K562 (cell line): ENCODE results near the gene CDK4. TPM values are rescaled to one million over a fixed set of nuclear protein-coding genes. Genes with fewer than 3 reads are reported as not detected.

Experiments
- ATAC-seq: fragments of 200-7000 bp; cut with Tn5 transposase; 3 replicates; pipeline ENCODE4 v1.9.1; 2020; ENCODE audit warnings: moderate library complexity
- BruUV-seq: library from RNA; stranded (reverse); fragments of 400-500 nt; replicated peaks from 2 replicates; lab custom pipeline; 2021; lab: Mats Ljungman, UMichigan
- CTCF ChIA-PET: fragments of 300-600 bp; formaldehyde crosslinking; extraction: SDS; loops from one replicate; lab custom pipeline; 2021; ENCODE audit warnings: low intra/inter-chr PET ratio; lab: Yijun Ruan, JAX
- POLR2A ChIA-PET: fragments of 300-600, 350-650 bp; sonication (Branson Sonifier 250); formaldehyde crosslinking; extraction: SDS; loops from one replicate; lab custom pipeline; 2021; ENCODE audit warnings: antibody characterized with exemption, inconsistent platforms; lab: Yijun Ruan, JAX
- DNase-seq, 4 experiments: peaks; one replicate each; pipeline versions ENCODE4 v3.0.0 to v3.0.0-alpha.2; 2011 to 2018; ENCODE audit warnings: low spot score in 3 of 4, mixed read lengths in 3 of 4; ENCODE audit errors: extremely low read depth in 1 of 4
- FAIRE-seq: peaks from 2 replicates; lab custom pipeline; 2011; peaks lifted over from hg19 to GRCh38; lab: Jason Lieb, UNC
- H2AFZ ChIP-seq: 2 replicates; pipeline ENCODE4 v1.6.0; 2011; ENCODE audit warnings: low read depth, low read length, control low read depth, inconsistent platforms
- H3K27ac ChIP-seq: fragments of 200-600 bp; 3 replicates; pipeline ENCODE4 v1.8.0; 2011; ENCODE audit warnings: low read depth, mild to moderate bottlenecking, control low read depth, inconsistent platforms, low read length, moderate library complexity, mixed read lengths; ENCODE audit errors: extremely low read depth
- H3K27me3 ChIP-seq, 2 experiments: fragments of 300-600 bp in 1 of 2; 2 replicates in 1 of 2; 3 replicates in 1 of 2; pipeline versions ENCODE4 v1.6.0 to v1.8.0; 2011; ENCODE audit warnings: inconsistent platforms in 2 of 2, low read length in 2 of 2, mild to moderate bottlenecking in 1 of 2, mixed read lengths in 1 of 2, moderate library complexity in 1 of 2; ENCODE audit not compliant: control insufficient read depth in 2 of 2, insufficient read depth in 2 of 2
- H3K36me3 ChIP-seq: fragments of 300-600 bp; 3 replicates; pipeline ENCODE4 v1.8.0; 2011; ENCODE audit warnings: mild to moderate bottlenecking, low read length, inconsistent platforms; ENCODE audit not compliant: control insufficient read depth, insufficient read depth
- H3K4me1 ChIP-seq, 2 experiments: fragments of 200-600 bp in 1 of 2; replicated peaks in 1 of 2; 2 replicates in 1 of 2; 3 replicates in 1 of 2; pipeline versions ENCODE4 v1.5.1 to v1.8.0; 2011; ENCODE audit warnings: inconsistent platforms in 2 of 2, low read length in 2 of 2, mild to moderate bottlenecking in 1 of 2, mixed read lengths in 1 of 2, moderate library complexity in 1 of 2; ENCODE audit not compliant: control insufficient read depth in 2 of 2, insufficient read depth in 2 of 2
- H3K4me2 ChIP-seq: 2 replicates; pipeline ENCODE4 v1.6.1; 2011; ENCODE audit warnings: low read length, control low read depth, inconsistent platforms, mixed read lengths; ENCODE audit not compliant: insufficient read depth
- H3K4me3 ChIP-seq: fragments of 200-600 bp; sonication (generic), shearing (Covaris generic); 2 replicates; pipeline ENCODE4 v1.5.1; 2016; ENCODE audit warnings: control low read depth, inconsistent platforms
- H3K79me2 ChIP-seq: fragments of 200-600 bp; 3 replicates; pipeline ENCODE4 v1.8.0; 2011; ENCODE audit warnings: low read length, inconsistent platforms; ENCODE audit not compliant: control insufficient read depth, insufficient read depth
- H3K9ac ChIP-seq, 2 experiments: 2 replicates each; pipeline versions ENCODE4 v1.6.0 to v1.6.1; 2011; ENCODE audit warnings: low read depth in 2 of 2, low read length in 2 of 2, control low read depth in 1 of 2, inconsistent platforms in 1 of 2, mild to moderate bottlenecking in 1 of 2, mixed read lengths in 1 of 2; ENCODE audit not compliant: insufficient read depth in 1 of 2
- H3K9me1 ChIP-seq: one replicate; pipeline ENCODE4 v1.6.0; 2011; ENCODE audit warnings: inconsistent platforms, mild to moderate bottlenecking, low read length, moderate library complexity; ENCODE audit not compliant: control insufficient read depth, insufficient read depth
- H3K9me3 ChIP-seq: replicated peaks from 2 replicates; pipeline ENCODE4 v1.5.1; 2011; ENCODE audit warnings: low read depth, low read length, inconsistent platforms; ENCODE audit not compliant: control insufficient read depth, insufficient read depth
- H4K20me1 ChIP-seq: replicated peaks from 2 replicates; pipeline ENCODE4 v1.6.1; 2011; ENCODE audit warnings: low read length, inconsistent platforms, mixed read lengths; ENCODE audit not compliant: control insufficient read depth, insufficient read depth
- CREB3 ChIP-seq: fragments of 450-650 bp; conservative IDR thresholded peaks from 2 replicates; pipeline ENCODE4 v1.6.1; 2016; ENCODE audit warnings: missing genetic modification characterization, low read depth, mild to moderate bottlenecking, missing compliant biosample characterization, moderate library complexity
- GABPA ChIP-seq: fragments of 200-800 bp; sonication (Bioruptor generic); conservative IDR thresholded peaks from 2 replicates; pipeline ENCODE4 v1.6.1; 2016; ENCODE audit warnings: low read depth, missing genetic modification characterization, missing compliant biosample characterization
- MCM5 ChIP-seq: fragments of 450-650 bp; IDR thresholded peaks from 2 replicates; pipeline ENCODE4 v1.6.1; 2016; ENCODE audit warnings: low read depth
- PHTF2 ChIP-seq: fragments of 250-450 bp; sonication (Bioruptor Pico); IDR thresholded peaks from 2 replicates; pipeline ENCODE4 v1.5.0; 2021; ENCODE audit warnings: mild to moderate bottlenecking
- ZBTB7A ChIP-seq: IDR thresholded peaks from 2 replicates; pipeline ENCODE4 v1.6.1; 2011; ENCODE audit warnings: low read depth, mild to moderate bottlenecking, low read length, moderate library complexity, borderline replicate concordance; ENCODE audit not compliant: control insufficient read depth
- WGBS: fragments of 100-300 bp; shearing (Covaris generic); methylation state at CpG from one replicate; pipeline ENCODE4 v1.1.6; 2016; ENCODE audit warnings: low coverage, mixed read lengths; ENCODE audit not compliant: insufficient coverage; ENCODE audit errors: missing lambda C conversion rate; 5-methylcytosine and 5-hydroxymethylcytosine counted together
- in situ Hi-C: fragments of 300-500 bp; cut with MboI; formaldehyde crosslinking; loops from 4 replicates; pipeline ENCODE4 v1.15.0; 2018; ENCODE audit warnings: inconsistent platforms, mixed read lengths
- intact Hi-C: fragments of 100-400 bp; cut with micrococcal nuclease; formaldehyde crosslinking; loops from 2 replicates; pipeline ENCODE4 v1.14.2; 2022
- polyA plus RNA-seq, 8 experiments: library from polyadenylated mRNA; depleted of rRNA in 4 of 8; stranded (reverse) in 5 of 8; unstranded in 3 of 8; fragments of >200 nt; fragmentation: Nextera tagmentation in 2 of 8; fragmentation: Illumina TruSeq in 1 of 8; extraction: Ambion mirVana in 2 of 8; extraction: Trizol in 1 of 8; gene quantifications; 2 replicates each; pipeline versions ENCODE4 v1.2.1 to v1.2.3, GENCODE V29; 2011 to 2014; ENCODE audit warnings: inconsistent platforms in 1 of 8, missing spikeins in 1 of 8
- total RNA-seq, 7 experiments: library from RNA; depleted of rRNA in 6 of 7; stranded (reverse); fragments of >200 nt in 6 of 7; fragmentation: Illumina TruSeq in 2 of 7; extraction: Trizol in 2 of 7; gene quantifications; 2 replicates each; pipeline versions ENCODE4 v1.2.1 to v1.2.3, GENCODE V29; 2011 to 2021; ENCODE audit warnings: low replicate concordance in 1 of 7
- TF ChIP-seq, protein P1 (sequence below): fragments of 200-800 bp; sonication (Bioruptor generic); IDR thresholded peaks from 2 replicates; pipeline ENCODE4 v1.6.1; 2017; ENCODE audit warnings: missing genetic modification characterization, missing compliant biosample characterization
- TF ChIP-seq, protein P2 (sequence below), 2 experiments: fragments of 200-800 bp in 1 of 2; sonication (Bioruptor generic) in 1 of 2; sonication (generic) in 1 of 2; formaldehyde crosslinking in 1 of 2; IDR thresholded peaks in 1 of 2; conservative IDR thresholded peaks in 1 of 2; 2 replicates each; pipeline versions ENCODE4 v1.5.0 to v1.6.1; 2016 to 2020; ENCODE audit warnings: missing compliant biosample characterization in 1 of 2, missing genetic modification characterization in 1 of 2, missing genetic modification reagents in 1 of 2

Gene CDK4
- total and polyA plus RNA-seq, 9 of the 15 experiments (the other 6 are each of a cell fraction or from before 2014, with no cell fraction given) = 37.8 to 436 (median 238) TPM

GRCh38 chr12:57755454-57756372 is 3.6 kb upstream of the CDK4 start (continued):
- TF ChIP-seq ZBTB7A = peak; percentile 74; the same call in 1 of the 2 replicates
- TF ChIP-seq, all 486 proteins: peak for 22

DNA sequence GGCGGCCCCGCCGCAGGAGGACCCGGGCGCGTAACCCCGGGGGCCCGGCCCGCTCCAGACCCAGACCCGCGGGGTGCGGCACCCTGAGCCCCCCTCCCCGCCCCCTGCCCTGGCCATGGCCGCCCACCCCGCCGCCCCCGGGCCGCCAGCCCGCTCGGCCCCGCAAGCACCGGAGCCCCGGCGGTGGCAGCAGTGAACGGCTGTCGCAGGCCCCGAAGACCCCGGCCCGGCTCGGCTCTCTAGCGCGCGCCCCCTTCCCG is 3.0 kb upstream of the CDK4 start:
- TF ChIP-seq MCM5 (no peak), GABPA (peak; percentile 22; the same call in 1 of the 2 replicates), CREB3 (tag) (no peak), PHTF2 (CRISPR knock-in tag) (no peak)
- TF ChIP-seq, protein P1, sequence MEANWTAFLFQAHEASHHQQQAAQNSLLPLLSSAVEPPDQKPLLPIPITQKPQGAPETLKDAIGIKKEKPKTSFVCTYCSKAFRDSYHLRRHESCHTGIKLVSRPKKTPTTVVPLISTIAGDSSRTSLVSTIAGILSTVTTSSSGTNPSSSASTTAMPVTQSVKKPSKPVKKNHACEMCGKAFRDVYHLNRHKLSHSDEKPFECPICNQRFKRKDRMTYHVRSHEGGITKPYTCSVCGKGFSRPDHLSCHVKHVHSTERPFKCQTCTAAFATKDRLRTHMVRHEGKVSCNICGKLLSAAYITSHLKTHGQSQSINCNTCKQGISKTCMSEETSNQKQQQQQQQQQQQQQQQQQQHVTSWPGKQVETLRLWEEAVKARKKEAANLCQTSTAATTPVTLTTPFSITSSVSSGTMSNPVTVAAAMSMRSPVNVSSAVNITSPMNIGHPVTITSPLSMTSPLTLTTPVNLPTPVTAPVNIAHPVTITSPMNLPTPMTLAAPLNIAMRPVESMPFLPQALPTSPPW (CRISPR knock-in tag) = peak; percentile 74; the same call in 1 of the 2 replicates
- TF ChIP-seq, protein P2, sequence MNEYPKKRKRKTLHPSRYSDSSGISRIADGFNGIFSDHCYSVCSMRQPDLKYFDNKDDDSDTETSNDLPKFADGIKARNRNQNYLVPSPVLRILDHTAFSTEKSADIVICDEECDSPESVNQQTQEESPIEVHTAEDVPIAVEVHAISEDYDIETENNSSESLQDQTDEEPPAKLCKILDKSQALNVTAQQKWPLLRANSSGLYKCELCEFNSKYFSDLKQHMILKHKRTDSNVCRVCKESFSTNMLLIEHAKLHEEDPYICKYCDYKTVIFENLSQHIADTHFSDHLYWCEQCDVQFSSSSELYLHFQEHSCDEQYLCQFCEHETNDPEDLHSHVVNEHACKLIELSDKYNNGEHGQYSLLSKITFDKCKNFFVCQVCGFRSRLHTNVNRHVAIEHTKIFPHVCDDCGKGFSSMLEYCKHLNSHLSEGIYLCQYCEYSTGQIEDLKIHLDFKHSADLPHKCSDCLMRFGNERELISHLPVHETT (CRISPR knock-in tag; conservative IDR thresholded peaks at IDR 0.05 in 1 of 2, IDR thresholded peaks at IDR 0.05 in 1 of 2) = peak in 1 of 2 experiments; percentile 17; a peak in 1 of 4 replicates
- WGBS = no CpG with 5 or more reads among the region's 34 CpGs
- CTCF ChIA-PET = no interaction called here
- Histone ChIP-seq H3K4me1 (peaks cover 40 to 41% of the 10 kb centered on the region in 2 experiments), H3K4me3 (peak overlapping the region; percentile 50), H3K4me2 (peak overlapping the region; percentile 29; the same call in 1 of the 2 replicates), H3K79me2 (peaks cover 34% of the 10 kb centered on the region), H3K27ac (no peak overlapping the region), H3K27me3 (no peaks in the 10 kb centered on the region), H3K9me1 (no peaks in the 10 kb centered on the region), H3K9me3 (no peaks in the 10 kb centered on the region), H3K9ac (peak overlapping the region in 1 of 2 experiments; percentile 90; a peak in 2 of 4 replicates), H3K36me3 (peaks cover 30% of the 10 kb centered on the region), H4K20me1 (no peaks in the 10 kb centered on the region), H2AFZ (no peak overlapping the region)
- FAIRE-seq (no peak), DNase-seq (no peak), ATAC-seq (no peak)
- in situ Hi-C loops (no loop called here), intact Hi-C loops (no loop called here)
- POLR2A ChIA-PET = no interaction called here
- BruUV-seq = no TSS peak
